Right lobe of liver (tissue), 4 donors: ENCODE results near the gene UBE2N.

ENCODE experiments used
- POLR2A ChIP-seq: fragments of 450-650 bp; IDR thresholded peaks from one replicate; pipeline ENCODE4 v1.6.1; 2017; ENCODE audit warnings: antibody characterized with exemption, mild to moderate bottlenecking
- TF ChIP-seq, protein P1 (sequence below), 4 donors: fragments of 200-600 bp in 3 of 4; fragments of 450-650 bp in 1 of 4; IDR thresholded peaks; one replicate each; pipeline versions ENCODE4 v1.5.1 to v1.8.0; 2016 to 2022; ENCODE audit warnings: antibody characterized with exemption in 4 of 4, mild to moderate bottlenecking in 2 of 4
- donor health status: DM: no; HTN: no; CAD: no.
- donor health status: DM: no; HTN: no; CAD: no.
- donor health status: DM: no; HTN: yes; CAD: no.

DNA sequence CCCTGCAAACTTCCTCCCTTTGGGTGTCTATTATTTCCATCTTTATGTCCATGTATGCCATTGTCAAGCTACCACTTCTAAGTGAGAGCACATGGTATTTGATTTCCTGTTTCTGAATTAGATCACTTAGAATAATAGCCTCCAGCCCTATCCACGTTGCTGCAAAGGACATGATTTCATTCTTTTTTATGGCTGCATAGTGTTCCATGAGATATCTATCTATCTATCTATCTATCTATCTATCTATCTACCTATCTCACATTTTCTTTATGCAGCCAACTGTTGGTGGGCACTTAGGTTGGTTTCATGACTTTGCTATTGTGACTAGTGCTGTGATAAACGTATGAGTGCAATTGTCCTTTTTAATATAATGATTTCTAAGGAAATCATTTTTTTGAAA lies 14.3 kb upstream of the UBE2N start:
- TF ChIP-seq, protein P1, sequence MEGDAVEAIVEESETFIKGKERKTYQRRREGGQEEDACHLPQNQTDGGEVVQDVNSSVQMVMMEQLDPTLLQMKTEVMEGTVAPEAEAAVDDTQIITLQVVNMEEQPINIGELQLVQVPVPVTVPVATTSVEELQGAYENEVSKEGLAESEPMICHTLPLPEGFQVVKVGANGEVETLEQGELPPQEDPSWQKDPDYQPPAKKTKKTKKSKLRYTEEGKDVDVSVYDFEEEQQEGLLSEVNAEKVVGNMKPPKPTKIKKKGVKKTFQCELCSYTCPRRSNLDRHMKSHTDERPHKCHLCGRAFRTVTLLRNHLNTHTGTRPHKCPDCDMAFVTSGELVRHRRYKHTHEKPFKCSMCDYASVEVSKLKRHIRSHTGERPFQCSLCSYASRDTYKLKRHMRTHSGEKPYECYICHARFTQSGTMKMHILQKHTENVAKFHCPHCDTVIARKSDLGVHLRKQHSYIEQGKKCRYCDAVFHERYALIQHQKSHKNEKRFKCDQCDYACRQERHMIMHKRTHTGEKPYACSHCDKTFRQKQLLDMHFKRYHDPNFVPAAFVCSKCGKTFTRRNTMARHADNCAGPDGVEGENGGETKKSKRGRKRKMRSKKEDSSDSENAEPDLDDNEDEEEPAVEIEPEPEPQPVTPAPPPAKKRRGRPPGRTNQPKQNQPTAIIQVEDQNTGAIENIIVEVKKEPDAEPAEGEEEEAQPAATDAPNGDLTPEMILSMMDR (IDR thresholded peaks at IDR 0.05): no peak
- no peak for TF ChIP-seq POLR2A
